Naive thymus-derived CD4-positive, alpha-beta T cell (primary cell): ENCODE data around the gene CFAP97. TPM values are rescaled to one million over a fixed set of nuclear protein-coding genes. Genes with fewer than 3 reads are reported as not detected.
"Not testable (repeated sequence)": the region's sequence is repeated elsewhere in the genome, so short reads cannot be mapped to it uniquely, and the experiment has no call there.

Experiments
- ATAC-seq: fragments of 150-1000 bp; cut with Tn5 transposase; 2 replicates; pipeline ENCODE4 v1.10.0; 2021; ENCODE audit warnings: mild to moderate bottlenecking, moderate library complexity
- CTCF ChIA-PET: fragments of 350-600 bp; sonication (Branson Sonifier 250); formaldehyde crosslinking; loops from one replicate; lab custom pipeline; 2021; ENCODE audit warnings: antibody characterized with exemption; lab: Charles Lee
- POLR2A ChIA-PET: fragments of 350-600 bp; sonication (Branson Sonifier 250); formaldehyde crosslinking; loops from one replicate; lab custom pipeline; 2021; ENCODE audit warnings: antibody characterized with exemption, inconsistent platforms; lab: Charles Lee
- DNase-seq, 9 donors: peaks; one replicate each; pipeline versions ENCODE4 v3.0.0 to v3.0.0-alpha.2; 2020 to 2022; ENCODE audit warnings: mixed read lengths in 1 of 9
- H3K27ac ChIP-seq: one replicate; pipeline ENCODE4 v1.7.0; 2013; ENCODE audit warnings: mild to moderate bottlenecking, low read depth, low read length, moderate library complexity
- H3K27me3 ChIP-seq, 2 donors: one replicate each; pipeline ENCODE4 v1.7.0; 2013; ENCODE audit warnings: low read length in 2 of 2, mild to moderate bottlenecking in 2 of 2, moderate library complexity in 2 of 2; ENCODE audit not compliant: control insufficient read depth in 2 of 2, insufficient read depth in 2 of 2
- H3K36me3 ChIP-seq, 3 experiments: 1 replicate in 2 of 3; 2 replicates in 1 of 3; pipeline ENCODE4 v1.7.0; 2013; ENCODE audit warnings: low read length in 3 of 3, mild to moderate bottlenecking in 3 of 3, moderate library complexity in 1 of 3; ENCODE audit not compliant: insufficient read depth in 3 of 3, control insufficient read depth in 2 of 3
- H3K4me1 ChIP-seq, 2 donors: one replicate each; pipeline ENCODE4 v1.7.0; 2013; ENCODE audit warnings: low read length in 2 of 2, mild to moderate bottlenecking in 2 of 2, moderate library complexity in 1 of 2; ENCODE audit not compliant: control insufficient read depth in 2 of 2, insufficient read depth in 2 of 2
- H3K4me3 ChIP-seq: 2 replicates; pipeline ENCODE4 v1.7.0; 2013; ENCODE audit warnings: mild to moderate bottlenecking, low read length
- H3K9me3 ChIP-seq, 3 experiments: 1 replicate in 2 of 3; 2 replicates in 1 of 3; pipeline ENCODE4 v1.7.0; 2013; ENCODE audit warnings: low read length in 3 of 3; ENCODE audit not compliant: control insufficient read depth in 2 of 3
- H3K27ac Mint-ChIP-seq, 9 donors: one replicate each; pipeline ENCODE4 v1.8.0; 2020 to 2022; ENCODE audit warnings: mixed read lengths in 9 of 9, mild to moderate bottlenecking in 8 of 9, moderate library complexity in 5 of 9, inconsistent platforms in 2 of 9
- H3K27me3 Mint-ChIP-seq, 5 donors: one replicate each; pipeline ENCODE4 v1.8.0; 2021 to 2022; ENCODE audit warnings: mixed read lengths in 5 of 5, mild to moderate bottlenecking in 1 of 5
- H3K36me3 Mint-ChIP-seq, 5 donors: one replicate each; pipeline ENCODE4 v1.8.0; 2020 to 2022; ENCODE audit warnings: mixed read lengths in 5 of 5, mild to moderate bottlenecking in 3 of 5, inconsistent platforms in 1 of 5
- H3K4me1 Mint-ChIP-seq, 7 donors: one replicate each; pipeline ENCODE4 v1.8.0; 2020 to 2022; ENCODE audit warnings: mixed read lengths in 7 of 7, mild to moderate bottlenecking in 3 of 7, inconsistent platforms in 1 of 7
- H3K4me3 Mint-ChIP-seq, 10 donors: one replicate each; pipeline ENCODE4 v1.8.0; 2020 to 2022; ENCODE audit warnings: mild to moderate bottlenecking in 10 of 10, mixed read lengths in 10 of 10, moderate library complexity in 6 of 10, inconsistent platforms in 2 of 10
- H3K9me3 Mint-ChIP-seq, 11 donors: one replicate each; pipeline ENCODE4 v1.8.0; 2020 to 2022; ENCODE audit warnings: mixed read lengths in 11 of 11, mild to moderate bottlenecking in 4 of 11, inconsistent platforms in 1 of 11, moderate library complexity in 1 of 11
- intact Hi-C, 2 donors: fragments of 100-400 bp; cut with micrococcal nuclease; formaldehyde crosslinking; loops; one replicate each; pipeline ENCODE4 v1.15.1; 2023
- polyA plus RNA-seq, 2 donors: library from polyadenylated mRNA; unstranded; fragments of 300-500 nt; fragmentation: Illumina TruSeq; gene quantifications; one replicate each; pipeline ENCODE4 v1.2.3, GENCODE V29; 2021
- total RNA-seq, 6 experiments: library from RNA in 5 of 6; stranded (reverse) in 5 of 6; gene quantifications; 1 replicate in 5 of 6; 2 replicates in 1 of 6; pipeline ENCODE4 v1.2.3 and lab custom pipeline; 2021 to 2026

Gene CFAP97
- total and polyA plus RNA-seq, 7 experiments from 2014 or later, result 23.6 to 103 (median 41.3) TPM

DNA sequence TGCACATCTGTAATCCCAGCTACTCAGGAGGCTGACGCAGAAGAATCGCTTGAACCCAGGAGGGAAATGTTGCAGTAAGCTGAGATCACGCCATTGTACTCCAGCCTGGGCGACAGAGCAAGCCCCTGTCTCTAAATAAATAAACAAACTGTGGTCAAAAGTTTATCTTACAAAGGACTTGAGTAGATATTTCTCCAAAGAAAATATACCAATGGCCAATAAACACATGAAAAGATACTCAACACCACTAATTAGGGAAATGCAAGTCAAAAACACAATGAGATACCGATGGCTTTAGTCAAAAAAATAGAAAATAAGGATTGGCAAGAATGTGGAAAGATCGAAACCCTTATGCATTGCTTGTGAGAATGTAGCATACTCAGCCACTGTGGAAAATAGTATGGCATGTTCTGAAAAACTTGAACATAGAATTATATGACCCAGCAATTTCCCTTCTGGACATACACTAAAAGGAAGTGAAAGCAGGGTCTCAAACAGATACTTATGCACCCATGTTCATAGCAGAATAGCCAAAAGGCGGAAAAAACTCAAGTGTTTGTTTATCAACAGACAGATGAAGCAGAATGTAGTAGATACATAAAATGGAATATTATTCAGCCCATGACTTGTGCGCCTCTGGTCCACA is 2.0 kb upstream of the CFAP97 start:
- Mint-ChIP-seq H3K4me3 (peak overlapping the region in 2 of 10 donors; percentile 13 to 16), H3K9me3 (no peaks in the 10 kb centered on the region), H3K36me3 (peaks cover 0 to 3% (median 0%) of the 10 kb centered on the region in 5 donors), H3K27ac (peak overlapping the region in 2 of 9 donors; percentile 15 to 49), H3K27me3 (peaks cover 0 to 12% (median 0%) of the 10 kb centered on the region in 5 donors), H3K4me1 (peaks cover 34 to 58% (median 53%) of the 10 kb centered on the region in 7 donors)
- CTCF ChIA-PET, result no interaction called here
- no peak for ATAC-seq
- H3K27me3 ChIP-seq, result no peaks in the 10 kb centered on the region
- H3K36me3 ChIP-seq, result no peaks in the 10 kb centered on the region
- no peak overlapping the region for H3K27ac ChIP-seq
- no peaks in the 10 kb centered on the region for H3K9me3 ChIP-seq
- peaks cover 30% of the 10 kb centered on the region in 2 donors for H3K4me1 ChIP-seq
- H3K4me3 ChIP-seq, result no peak overlapping the region
- intact Hi-C loops, result loop anchor here (2.0 to 10.0 kb wide), 8 partner anchors 379 to 1761 kb away; partner anchors contain the start of genes ACSL1 (in 1 of the 2), CDKN2AIP (in 1 of the 2), ING2 (in 1 of the 2) and IRF2 (in 1 of the 2)
- POLR2A ChIA-PET, result no interaction called here
- no peak for DNase-seq

DNA sequence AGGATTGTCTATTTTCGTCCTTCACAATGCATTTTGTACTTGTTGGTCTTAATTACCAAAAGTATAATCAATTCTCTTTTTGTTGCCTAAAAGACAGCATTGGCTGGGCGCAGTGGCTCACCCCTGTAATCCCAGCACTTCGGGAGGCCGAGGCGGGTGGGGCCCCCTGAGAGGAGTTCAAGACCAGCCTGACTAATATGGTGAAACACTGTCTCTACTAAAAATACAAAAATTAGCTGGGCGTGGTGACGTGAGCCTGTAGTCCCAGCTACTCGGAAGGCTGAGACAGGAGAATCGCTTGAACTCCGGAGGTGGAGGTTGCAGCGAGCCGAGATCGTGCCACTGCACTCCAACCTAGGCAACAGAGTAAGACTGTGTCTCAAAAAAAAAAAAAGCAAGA is 1.3 kb upstream of the CFAP97 start:
- intact Hi-C loops, result loop anchor here (2.0 to 10.0 kb wide), 8 partner anchors 378 to 1760 kb away; partner anchors contain the start of genes ACSL1 (in 1 of the 2), CDKN2AIP (in 1 of the 2), ING2 (in 1 of the 2) and IRF2 (in 1 of the 2)
- H3K9me3 Mint-ChIP-seq, ATAC-seq, H3K9me3 ChIP-seq, CTCF ChIA-PET, H3K27me3 ChIP-seq, DNase-seq, H3K36me3 ChIP-seq, H3K36me3 Mint-ChIP-seq, H3K27me3 Mint-ChIP-seq, H3K4me3 ChIP-seq: not testable (repeated sequence)
- Mint-ChIP-seq H3K4me3 (peak overlapping the region in 9 of 10 donors; percentile 48 to 98 (median 92)), H3K27ac (peak overlapping the region in 6 of 9 donors; percentile 88 to 98 (median 94)), H3K4me1 (peaks cover 34 to 60% (median 54%) of the 10 kb centered on the region in 7 donors)
- H3K27ac ChIP-seq, result peak overlapping the region; percentile 75
- POLR2A ChIA-PET, result interaction anchor here (0.8 to 1.0 kb wide), 2 partner anchors 47 to 49 kb away, joined by 5 to 7 read pairs; no protein-coding TSS in a partner anchor
- H3K4me1 ChIP-seq, result peaks cover 26 to 27% of the 10 kb centered on the region in 2 donors

- Mint-ChIP-seq H3K4me3 (peak overlapping the region; percentile 78 to 99 (median 94)), H3K9me3 (no peaks in the 10 kb centered on the region), H3K36me3 (peaks cover 0 to 7% (median 3%) of the 10 kb centered on the region in 5 donors), H3K4me1 (peaks cover 34 to 64% (median 59%) of the 10 kb centered on the region in 7 donors), H3K27ac (peak overlapping the region; percentile 81 to 98 (median 91)), H3K27me3 (peaks cover 0 to 7% (median 0%) of the 10 kb centered on the region in 5 donors)
- Histone ChIP-seq H3K27ac (peak overlapping the region; percentile 75), H3K9me3 (no peaks in the 10 kb centered on the region), H3K4me1 (peaks cover 26 to 27% of the 10 kb centered on the region in 2 donors), H3K36me3 (no peaks in the 10 kb centered on the region), H3K4me3 (peak overlapping the region; percentile 64), H3K27me3 (no peaks in the 10 kb centered on the region)
- ATAC-seq (no peak), DNase-seq (no peak)
- intact Hi-C loops, result loop anchor here (1.0 to 10.0 kb wide), 21 partner anchors 37 to 1760 kb away; partner anchors contain the start of genes CASP3 (in 2 of the 2), CENPU (in 2 of the 2), IRF2 (in 2 of the 2) and PRIMPOL (in 2 of the 2)
- CTCF ChIA-PET, result no interaction called here
- POLR2A ChIA-PET, result interaction anchor here (0.6 to 1.0 kb wide), 5 partner anchors 46 to 1757 kb away, joined by 3 to 7 read pairs (median 3); partner anchors contain the start of gene LRP2BP
These were observed 574 bp upstream of the CFAP97 start for GRCh38 chr4:185204238-185204910.

DNA sequence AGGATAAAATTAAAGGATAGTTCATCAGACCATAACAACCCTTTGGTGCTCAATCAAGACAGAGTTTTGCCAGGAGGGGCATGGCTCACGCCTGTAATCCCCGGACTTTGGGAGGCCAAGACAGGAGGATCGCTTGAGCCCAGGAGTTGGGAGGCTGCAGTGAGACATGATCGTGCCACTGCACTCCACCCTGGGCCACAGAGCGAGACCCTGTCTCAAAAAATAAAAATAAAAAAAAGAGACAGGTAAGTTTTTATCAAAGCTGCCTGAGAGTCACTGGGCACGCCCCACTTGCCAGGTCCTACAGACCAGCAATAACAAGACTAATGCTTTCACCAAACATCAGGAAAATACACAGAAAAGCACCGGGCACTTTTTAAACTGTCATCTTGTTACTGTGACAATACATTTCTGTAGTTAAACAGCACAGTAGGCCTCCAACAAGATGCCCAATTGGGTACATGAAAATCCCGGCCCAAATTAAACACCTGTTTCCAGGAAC is 765 bp downstream of the CFAP97 start:
- peak overlapping the region; percentile 75 for H3K27ac ChIP-seq
- POLR2A ChIA-PET, result interaction anchor here (0.5 to 1.3 kb wide), 3 partner anchors 20 to 60 kb away, joined by 3 to 4 read pairs (median 3); partner anchors contain the start of gene SLC25A4

GRCh38 chr4:185201977-185202962 is 1.5 kb downstream of the CFAP97 start:
- H3K9me3 Mint-ChIP-seq, result no peaks in the 10 kb centered on the region
- ATAC-seq (peak; percentile 5), DNase-seq (peak in 5 of 9 donors; percentile 54 to 61 (median 58))
- peak overlapping the region; percentile 87 to 99 (median 96) for H3K4me3 Mint-ChIP-seq
- H3K4me1 ChIP-seq, result peaks cover 21% of the 10 kb centered on the region in 2 donors
- no peaks in the 10 kb centered on the region for H3K9me3 ChIP-seq
- H3K27ac Mint-ChIP-seq, result peak overlapping the region; percentile 95 to 99 (median 98)
- H3K27ac ChIP-seq, result peak overlapping the region; percentile 75
- no peaks in the 10 kb centered on the region for H3K36me3 ChIP-seq
- H3K27me3 Mint-ChIP-seq, result no peaks in the 10 kb centered on the region
- peak overlapping the region; percentile 64 for H3K4me3 ChIP-seq
- ChIA-PET POLR2A (interaction anchor here (0.5 to 1.3 kb wide), 3 partner anchors 20 to 59 kb away, joined by 3 to 4 read pairs (median 3); partner anchors contain the start of gene SLC25A4), CTCF (no interaction called here)
- intact Hi-C loops, result loop anchor here (1.0 to 10.0 kb wide), 16 partner anchors 8 to 1697 kb away; partner anchors contain the start of genes CASP3 (in 2 of the 2), CYP4V2 (in 2 of the 2), PRIMPOL (in 2 of the 2) and CENPU (in 1 of the 2)
- peaks cover 25 to 66% (median 56%) of the 10 kb centered on the region in 7 donors for H3K4me1 Mint-ChIP-seq
- peaks cover 0 to 7% (median 6%) of the 10 kb centered on the region in 5 donors for H3K36me3 Mint-ChIP-seq
- no peaks in the 10 kb centered on the region for H3K27me3 ChIP-seq

More for the DNA sequence above, 765 bp downstream of the CFAP97 start:
- H3K9me3 Mint-ChIP-seq, result no peaks in the 10 kb centered on the region
- peak overlapping the region; percentile 87 to 99 (median 96) for H3K4me3 Mint-ChIP-seq
- no peak for ATAC-seq
- H3K4me1 ChIP-seq, result peaks cover 21% of the 10 kb centered on the region in 2 donors
- no peaks in the 10 kb centered on the region for H3K36me3 ChIP-seq
- H3K27me3 Mint-ChIP-seq, result no peaks in the 10 kb centered on the region
- H3K27me3 ChIP-seq, result no peaks in the 10 kb centered on the region
- H3K4me3 ChIP-seq, result peak overlapping the region; percentile 64
- H3K27ac Mint-ChIP-seq, result peak overlapping the region; percentile 95 to 99 (median 98)
- H3K36me3 Mint-ChIP-seq, result peaks cover 0 to 7% (median 5%) of the 10 kb centered on the region in 5 donors
- DNase-seq, result peak in 1 of 9 donors; percentile 9
- peaks cover 25 to 63% (median 52%) of the 10 kb centered on the region in 7 donors for H3K4me1 Mint-ChIP-seq
- intact Hi-C loops, result loop anchor here (1.0 to 10.0 kb wide), 19 partner anchors 7 to 1698 kb away; partner anchors contain the start of genes CASP3 (in 2 of the 2), CYP4V2 (in 2 of the 2), PRIMPOL (in 2 of the 2) and CCDC110 (in 1 of the 2)
- no peaks in the 10 kb centered on the region for H3K9me3 ChIP-seq
- CTCF ChIA-PET, result no interaction called here
